Right atrium auricular region (tissue), 2 donors: ENCODE measurements around the gene FAHD1. TPM values are rescaled to one million over a fixed set of nuclear protein-coding genes. Genes with fewer than 3 reads are reported as not detected.

ENCODE experiments used
- DNase-seq: peaks from one replicate; pipeline ENCODE4 v3.0.0-alpha.2; 2019; ENCODE audit warnings: low spot score
- H3K27ac ChIP-seq, 2 donors: fragments of 200-600 bp; sonication (generic); 1 replicate in 1 of 2; 2 replicates in 1 of 2; pipeline ENCODE4 v1.5.1; 2016 to 2019
- H3K27me3 ChIP-seq, 2 donors: fragments of 200-600 bp; sonication (generic); one replicate each; pipeline versions ENCODE4 v1.5.1 to v1.6.0; 2017 to 2019
- H3K36me3 ChIP-seq: fragments of 200-600 bp; sonication (generic); one replicate; pipeline ENCODE4 v1.5.1; 2016
- H3K4me1 ChIP-seq, 2 donors: fragments of 200-600 bp; sonication (generic); one replicate each; pipeline versions ENCODE4 v1.5.1 to v1.6.0; 2017 to 2019
- H3K4me3 ChIP-seq, 2 donors: fragments of 200-600 bp; sonication (generic); 1 replicate in 1 of 2; 2 replicates in 1 of 2; pipeline ENCODE4 v1.5.1; 2017 to 2019; ENCODE audit warnings: mild to moderate bottlenecking in 1 of 2, moderate library complexity in 1 of 2
- H3K9me3 ChIP-seq, 2 donors: fragments of 200-600 bp; sonication (generic); one replicate each; pipeline ENCODE4 v1.5.1; 2019
- CTCF ChIP-seq, 2 donors: fragments of 200-600 bp; sonication (generic); IDR thresholded peaks; one replicate each; pipeline ENCODE4 v1.5.1; 2019; ENCODE audit warnings: antibody characterized with exemption in 2 of 2
- total RNA-seq, 2 donors: library from RNA; depleted of rRNA; stranded (reverse); fragments of >200 nt; gene quantifications; one replicate each; pipeline ENCODE4 v1.1.0, GENCODE V29; 2016

Gene FAHD1
- total RNA-seq, 2 donors from 2014 or later = 35.8 to 59.3 TPM

DNA sequence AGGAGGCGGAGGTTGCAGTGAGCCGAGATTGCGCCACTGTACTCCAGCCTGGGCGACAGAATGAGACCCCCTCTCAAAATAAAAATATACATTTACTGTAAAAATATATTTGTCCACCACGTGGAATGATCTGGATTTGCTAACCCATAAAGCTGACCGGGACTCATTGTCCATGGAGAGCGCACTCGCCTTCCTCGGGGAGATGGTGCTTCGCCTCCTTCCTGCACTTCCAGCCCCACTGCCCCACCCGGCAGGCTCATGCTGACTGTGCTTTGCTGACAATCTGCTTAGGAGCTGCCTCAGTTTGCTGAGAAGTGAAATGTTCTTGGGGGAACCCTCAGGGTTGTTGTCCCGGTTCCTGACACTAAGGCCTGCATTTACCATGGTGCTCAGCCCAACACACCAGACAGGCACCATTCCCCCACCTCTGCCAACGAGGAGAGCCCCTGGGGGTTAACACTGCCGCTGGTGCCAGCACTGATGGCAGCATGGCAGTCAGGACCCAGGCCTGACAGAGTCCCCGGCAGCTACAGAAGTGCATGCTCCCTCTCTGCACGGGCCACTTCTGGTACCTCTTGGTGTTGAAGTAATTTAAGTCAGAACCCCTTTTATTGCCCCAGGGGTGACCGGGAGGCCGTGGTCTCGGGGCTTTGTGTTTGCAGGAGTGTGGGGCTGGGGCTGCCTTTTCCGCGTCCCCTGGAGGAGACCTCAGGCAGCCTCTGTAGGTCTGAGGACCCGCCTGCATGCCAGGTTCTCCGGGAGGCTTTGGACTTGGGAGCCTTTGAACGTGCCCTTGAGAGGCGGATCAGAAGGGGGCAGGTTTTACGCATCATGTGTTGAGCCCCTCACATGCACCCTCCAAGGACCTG, 41.8 kb upstream of the FAHD1 start:
- no peak for DNase-seq
- TF ChIP-seq CTCF (IDR thresholded peaks at IDR 0.05) = no peak
- no peaks in the 10 kb centered on the region for H3K9me3 ChIP-seq
- H3K27me3 ChIP-seq = no peaks in the 10 kb centered on the region
- peaks cover 23% of the 10 kb centered on the region for H3K36me3 ChIP-seq
- no peak overlapping the region for H3K27ac ChIP-seq
- H3K4me3 ChIP-seq = no peak overlapping the region
- peaks cover 0 to 42% of the 10 kb centered on the region in 2 donors for H3K4me1 ChIP-seq

DNA sequence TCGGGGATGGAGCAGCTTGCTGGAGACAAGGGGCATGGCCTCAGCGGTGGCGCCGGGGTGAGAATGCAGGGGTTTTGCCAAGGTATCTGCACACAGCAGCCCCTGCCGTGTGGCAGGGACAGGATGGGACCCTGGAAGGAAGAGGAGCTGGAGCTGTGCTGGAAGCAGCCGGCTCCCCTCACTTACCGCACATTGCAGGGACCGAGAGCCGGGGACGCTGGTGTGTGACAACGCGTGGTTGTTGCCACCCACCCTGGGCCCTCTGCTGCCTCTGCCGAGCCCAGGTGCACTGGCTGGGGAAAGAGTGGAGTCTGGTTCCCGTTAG, 41.2 kb upstream of the FAHD1 start:
- Histone ChIP-seq H3K27ac (no peak overlapping the region), H3K27me3 (no peaks in the 10 kb centered on the region), H3K36me3 (peaks cover 23% of the 10 kb centered on the region), H3K4me3 (no peak overlapping the region), H3K9me3 (no peaks in the 10 kb centered on the region), H3K4me1 (peaks cover 0 to 36% of the 10 kb centered on the region in 2 donors)
- TF ChIP-seq CTCF (IDR thresholded peaks at IDR 0.05) = no peak
- DNase-seq = no peak

GRCh38 chr16:1786242-1787055, 40.6 kb upstream of the FAHD1 start:
- Histone ChIP-seq H3K4me3 (no peak overlapping the region), H3K27ac (no peak overlapping the region), H3K27me3 (no peaks in the 10 kb centered on the region), H3K4me1 (peaks cover 0 to 29% of the 10 kb centered on the region in 2 donors), H3K36me3 (peaks cover 23% of the 10 kb centered on the region), H3K9me3 (no peaks in the 10 kb centered on the region)
- no peak for DNase-seq
- no peak for TF ChIP-seq CTCF (IDR thresholded peaks at IDR 0.05)

GRCh38 chr16:1787056-1787321, 40.0 kb upstream of the FAHD1 start:
- H3K4me3 ChIP-seq = no peak overlapping the region
- no peak for TF ChIP-seq CTCF (IDR thresholded peaks at IDR 0.05)
- no peaks in the 10 kb centered on the region for H3K27me3 ChIP-seq
- no peaks in the 10 kb centered on the region for H3K9me3 ChIP-seq
- DNase-seq = no peak
- H3K36me3 ChIP-seq = peaks cover 23% of the 10 kb centered on the region
- H3K4me1 ChIP-seq = peaks cover 0 to 25% of the 10 kb centered on the region in 2 donors
- no peak overlapping the region for H3K27ac ChIP-seq

GRCh38 chr16:1787322-1788094, 39.5 kb upstream of the FAHD1 start:
- no peak for DNase-seq
- Histone ChIP-seq H3K4me1 (peaks cover 0 to 25% of the 10 kb centered on the region in 2 donors), H3K36me3 (peaks cover 23% of the 10 kb centered on the region), H3K27ac (no peak overlapping the region), H3K4me3 (no peak overlapping the region), H3K27me3 (no peaks in the 10 kb centered on the region), H3K9me3 (no peaks in the 10 kb centered on the region)
- TF ChIP-seq CTCF (IDR thresholded peaks at IDR 0.05) = no peak
